ENCODE results near the gene TLL1. TPM values are rescaled to one million over a fixed set of nuclear protein-coding genes. Genes with fewer than 3 reads are reported as not detected.

The TLL1 gene
- total RNA-seq, 6 experiments from 2014 or later, result 0.12 to 0.92 (median 0.32) TPM; not detected in 2

GRCh38 chr4:165915215-165915614, 42.2 kb downstream of the TLL1 start:
- DNase-seq, result no peak
- Mint-ChIP-seq H3K27me3 (ENCODE audit: insufficient read depth) (no peaks in the 10 kb centered on the region; the same call in 1 of the 2 replicates), H3K4me3 (no peak overlapping the region), H3K27ac (no peak overlapping the region), H3K4me1 (ENCODE audit: low read depth) (peaks cover 9% of the 10 kb centered on the region; the same call in 1 of the 2 replicates), H3K36me3 (ENCODE audit: low read depth) (no peaks in the 10 kb centered on the region), H3K9me3 (no peaks in the 10 kb centered on the region)
- TF ChIP-seq CTCF (IDR thresholded peaks at IDR 0.05), result no peak

GRCh38 chr4:165921546-165921945, 48.5 kb downstream of the TLL1 start:
- no peak for TF ChIP-seq CTCF (IDR thresholded peaks at IDR 0.05)
- no peak for DNase-seq
- H3K4me3 Mint-ChIP-seq, result no peak overlapping the region
- H3K4me1 Mint-ChIP-seq (ENCODE audit: low read depth), result no peaks in the 10 kb centered on the region
- H3K9me3 Mint-ChIP-seq, result no peaks in the 10 kb centered on the region
- no peaks in the 10 kb centered on the region for H3K27me3 Mint-ChIP-seq (ENCODE audit: insufficient read depth)
- H3K27ac Mint-ChIP-seq, result no peak overlapping the region
- no peaks in the 10 kb centered on the region for H3K36me3 Mint-ChIP-seq (ENCODE audit: low read depth)

GRCh38 chr4:165922747-165923146, 49.7 kb downstream of the TLL1 start:
- Mint-ChIP-seq H3K4me1 (ENCODE audit: low read depth) (peaks cover 2% of the 10 kb centered on the region; the same call in 1 of the 2 replicates), H3K27me3 (ENCODE audit: insufficient read depth) (no peaks in the 10 kb centered on the region), H3K4me3 (no peak overlapping the region), H3K9me3 (no peaks in the 10 kb centered on the region), H3K27ac (no peak overlapping the region), H3K36me3 (ENCODE audit: low read depth) (no peaks in the 10 kb centered on the region)
- no peak for TF ChIP-seq CTCF (IDR thresholded peaks at IDR 0.05)
- DNase-seq, result no peak

- Mint-ChIP-seq H3K36me3 (ENCODE audit: low read depth) (no peaks in the 10 kb centered on the region), H3K9me3 (no peaks in the 10 kb centered on the region), H3K4me1 (ENCODE audit: low read depth) (peaks cover 6% of the 10 kb centered on the region; the same call in 1 of the 2 replicates), H3K4me3 (no peak overlapping the region), H3K27ac (no peak overlapping the region), H3K27me3 (ENCODE audit: insufficient read depth) (no peaks in the 10 kb centered on the region)
- TF ChIP-seq CTCF (IDR thresholded peaks at IDR 0.05), result no peak
- no peak for DNase-seq
Observed at GRCh38 chr4:165926307-165926706, 53.3 kb downstream of the TLL1 start.

GRCh38 chr4:165927366-165927765, 54.3 kb downstream of the TLL1 start:
- DNase-seq, result no peak
- Mint-ChIP-seq H3K9me3 (no peaks in the 10 kb centered on the region), H3K4me3 (no peak overlapping the region), H3K36me3 (ENCODE audit: low read depth) (no peaks in the 10 kb centered on the region), H3K4me1 (ENCODE audit: low read depth) (peaks cover 6% of the 10 kb centered on the region; the same call in 1 of the 2 replicates), H3K27ac (no peak overlapping the region), H3K27me3 (ENCODE audit: insufficient read depth) (no peaks in the 10 kb centered on the region)
- TF ChIP-seq CTCF (IDR thresholded peaks at IDR 0.05), result no peak

GRCh38 chr4:165927815-165928214, 54.8 kb downstream of the TLL1 start:
- Mint-ChIP-seq H3K9me3 (no peaks in the 10 kb centered on the region), H3K4me3 (no peak overlapping the region), H3K4me1 (ENCODE audit: low read depth) (peaks cover 6% of the 10 kb centered on the region; the same call in 1 of the 2 replicates), H3K27me3 (ENCODE audit: insufficient read depth) (no peaks in the 10 kb centered on the region), H3K27ac (no peak overlapping the region), H3K36me3 (ENCODE audit: low read depth) (no peaks in the 10 kb centered on the region)
- TF ChIP-seq CTCF (IDR thresholded peaks at IDR 0.05), result no peak
- DNase-seq, result no peak

All from HFFc6 (cell line).